ENCODE measurements around the gene FGF7.
"Not testable (repeated sequence)": the region's sequence is repeated elsewhere in the genome, so short reads cannot be mapped to it uniquely, and the experiment has no call there.

- not testable (repeated sequence) for TF ChIP-seq TOX (CRISPR knock-in tag; IDR thresholded peaks at IDR 0.05; ENCODE audit: borderline replicate concordance); CSRNP3 (CRISPR knock-in tag; IDR thresholded peaks at IDR 0.05); POU6F1 (CRISPR knock-in tag; IDR thresholded peaks at IDR 0.05; ENCODE audit: borderline replicate concordance, low read depth); ZFP30 (CRISPR knock-in tag; IDR thresholded peaks at IDR 0.05)
Measured at GRCh38 chr15:49402515-49403296, 20.3 kb upstream of the FGF7 start.

Measured in SK-N-SH treated with all-trans-retinoic acid at 6 μM for 48 hours (cell line).